ENCODE data around the gene NELL1.

DNA sequence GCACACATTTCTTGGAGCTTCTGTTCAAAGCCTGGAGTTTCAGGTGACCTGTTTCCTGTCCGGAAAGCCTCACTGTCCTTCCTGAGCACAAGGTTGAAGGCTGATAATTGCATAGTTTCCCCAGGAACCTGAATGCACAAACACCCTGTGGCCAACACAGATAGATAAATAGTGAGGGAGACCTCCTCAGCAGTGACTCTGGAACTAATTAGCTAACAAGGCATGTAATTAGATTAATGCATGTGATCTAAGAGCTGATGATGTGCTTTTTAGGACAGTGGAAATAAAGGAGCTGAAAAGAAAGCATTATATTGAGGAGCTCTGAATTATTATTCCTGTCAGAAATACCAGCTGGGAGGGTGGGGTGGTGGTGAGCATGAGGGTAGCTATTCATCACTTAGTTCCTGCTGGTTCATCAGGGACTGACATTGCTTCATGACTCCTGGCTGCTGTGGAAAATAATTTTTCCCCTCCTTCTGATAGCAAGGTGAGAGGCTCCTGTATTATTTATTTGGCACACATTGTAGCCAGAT, 101.1 kb downstream of the NELL1 start:
- TF ChIP-seq ARNT (IDR thresholded peaks at IDR 0.05), result no peak
- TF ChIP-seq HDGF (IDR thresholded peaks at IDR 0.05; ENCODE audit: borderline replicate concordance), result no peak
- TF ChIP-seq SP1 (IDR thresholded peaks at IDR 0.05), result no peak
- TF ChIP-seq FOXM1 (IDR thresholded peaks at IDR 0.05; ENCODE audit: borderline replicate concordance), result no peak
- no peak for TF ChIP-seq FOXA1 (IDR thresholded peaks at IDR 0.05)
- TF ChIP-seq BHLHE40 (IDR thresholded peaks at IDR 0.05; ENCODE audit: borderline replicate concordance), result no peak
- TF ChIP-seq CTBP1 (IDR thresholded peaks at IDR 0.05; ENCODE audit: borderline replicate concordance), result no peak

Measured in HEK293T (cell line).